Natural killer cell (primary cell): ENCODE measurements around the gene SYNM. TPM values are rescaled to one million over a fixed set of nuclear protein-coding genes. Genes with fewer than 3 reads are reported as not detected.

Experiments
- ATAC-seq, 3 donors: fragments of 150-1000 bp in 2 of 3; fragments of 200-7000 bp in 1 of 3; cut with Tn5 transposase; 1 replicate in 1 of 3; 2 replicates in 2 of 3; pipeline ENCODE4 v1.10.0; 2021; ENCODE audit warnings: mild to moderate bottlenecking in 2 of 3, moderate library complexity in 2 of 3
- DNase-seq, 2 donors: peaks; one replicate each; pipeline versions ENCODE4 v3.0.0 to v3.0.0-alpha.2; 2013 to 2021; ENCODE audit warnings: mixed read lengths in 1 of 2
- H3K27ac ChIP-seq: one replicate; pipeline ENCODE4 v1.5.1; 2013; ENCODE audit warnings: mild to moderate bottlenecking, low read length
- H3K27me3 ChIP-seq: one replicate; pipeline ENCODE4 v1.6.1; 2013; ENCODE audit warnings: low read length; ENCODE audit not compliant: control insufficient read depth, insufficient read depth
- H3K36me3 ChIP-seq: one replicate; pipeline ENCODE4 v1.6.1; 2013; ENCODE audit warnings: low read length; ENCODE audit not compliant: control insufficient read depth, insufficient read depth
- H3K4me1 ChIP-seq: one replicate; pipeline ENCODE4 v1.6.1; 2013; ENCODE audit warnings: low read length; ENCODE audit not compliant: control insufficient read depth, insufficient read depth
- H3K4me3 ChIP-seq: one replicate; pipeline ENCODE4 v1.5.1; 2013; ENCODE audit warnings: low read length
- H3K9me3 ChIP-seq: one replicate; pipeline ENCODE4 v1.6.1; 2013; ENCODE audit warnings: low read length; ENCODE audit not compliant: control insufficient read depth, insufficient read depth
- H3K27ac Mint-ChIP-seq, 2 donors: one replicate each; pipeline ENCODE4 v1.8.0; 2022; ENCODE audit warnings: mild to moderate bottlenecking in 2 of 2, mixed read lengths in 2 of 2, moderate library complexity in 1 of 2
- H3K27me3 Mint-ChIP-seq, 2 donors: one replicate each; pipeline ENCODE4 v1.8.0; 2022; ENCODE audit warnings: low read depth in 2 of 2, mixed read lengths in 2 of 2
- H3K36me3 Mint-ChIP-seq: one replicate; pipeline ENCODE4 v1.8.0; 2022; ENCODE audit warnings: mixed read lengths
- H3K4me1 Mint-ChIP-seq, 2 donors: one replicate each; pipeline ENCODE4 v1.8.0; 2022; ENCODE audit warnings: mixed read lengths in 2 of 2
- H3K4me3 Mint-ChIP-seq: one replicate; pipeline ENCODE4 v1.8.0; 2022; ENCODE audit warnings: mild to moderate bottlenecking, moderate library complexity, mixed read lengths
- H3K9me3 Mint-ChIP-seq, 2 donors: one replicate each; pipeline ENCODE4 v1.8.0; 2022; ENCODE audit warnings: mixed read lengths in 2 of 2
- WGBS: methylation state at CpG from one replicate; pipeline ENCODE4 v1.1.7; 2013; ENCODE audit warnings: missing lambda C conversion rate; ENCODE audit not compliant: insufficient coverage; 5-methylcytosine and 5-hydroxymethylcytosine counted together
- intact Hi-C: fragments of 100-400 bp; cut with micrococcal nuclease; formaldehyde crosslinking; loops from one replicate; pipeline ENCODE4 v1.14.2; 2022
- total RNA-seq, 4 donors: library from RNA; stranded (reverse); fragments of 120-200 nt in 1 of 4; gene quantifications; one replicate each; pipeline versions ENCODE4 v1.2.3 to v1.2.4, GENCODE V29; 2013 to 2022
- TF ChIP-seq, protein P1 (sequence below): fragments of 200-600 bp; IDR thresholded peaks from one replicate; pipeline ENCODE4 v1.8.0; 2022; ENCODE audit warnings: antibody characterized with exemption

SYNM gene
- total RNA-seq, 3 donors from 2014 or later (not counting 1 experiment from before 2014, with no cell fraction given), result 0.11 to 0.48 (median 0.42) TPM

DNA sequence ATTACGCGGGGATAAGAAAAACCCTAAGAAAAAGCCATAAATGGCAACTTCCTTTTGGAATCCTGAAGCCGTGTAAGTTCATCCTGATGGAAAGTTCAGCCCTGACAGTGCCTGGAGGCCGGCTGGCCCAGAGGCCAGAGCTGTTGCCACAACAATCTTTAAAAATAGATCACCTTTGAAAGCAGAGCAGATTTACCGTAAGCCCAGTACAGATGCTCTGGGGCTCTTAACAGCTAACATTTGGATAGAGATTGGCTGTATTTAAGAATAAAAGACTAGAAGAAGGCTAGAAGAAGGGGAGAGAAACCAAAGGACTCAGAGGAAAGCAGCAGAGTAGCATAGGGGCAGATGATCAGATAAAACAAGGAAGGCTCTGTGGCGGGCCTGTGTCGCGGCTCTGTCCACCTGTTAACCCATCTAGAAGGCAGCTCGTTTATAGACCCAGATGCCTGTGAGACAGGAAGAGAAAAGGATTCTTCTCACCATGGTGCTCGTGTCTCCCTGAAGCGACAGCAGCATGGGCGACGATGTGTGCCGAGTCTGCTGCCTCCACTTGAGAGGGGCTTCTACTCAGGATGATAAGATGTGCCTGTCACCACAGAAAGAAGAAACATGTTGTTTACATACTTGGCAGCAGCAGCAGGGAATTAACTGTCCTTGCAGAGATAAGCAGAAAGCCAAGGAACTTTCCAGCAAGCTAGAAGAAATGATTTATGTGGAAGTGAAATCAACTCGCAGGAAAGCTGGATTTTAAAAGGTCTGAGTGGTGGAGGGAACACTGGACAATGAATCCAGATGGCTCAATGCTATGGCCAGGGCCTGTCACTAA lies 69.9 kb downstream of the SYNM start:
- Histone ChIP-seq H3K9me3 (no peaks in the 10 kb centered on the region), H3K4me3 (no peak overlapping the region), H3K4me1 (no peaks in the 10 kb centered on the region), H3K27ac (no peak overlapping the region), H3K36me3 (no peaks in the 10 kb centered on the region), H3K27me3 (no peaks in the 10 kb centered on the region)
- H3K27me3 Mint-ChIP-seq, result peaks cover 0 to 5% of the 10 kb centered on the region in 2 donors
- intact Hi-C loops, result no loop called here
- no peaks in the 10 kb centered on the region for H3K36me3 Mint-ChIP-seq
- 68% methylated on average over 15 of the region's 15 CpGs for WGBS
- no peak for DNase-seq
- H3K27ac Mint-ChIP-seq, result no peak overlapping the region
- H3K9me3 Mint-ChIP-seq, result no peaks in the 10 kb centered on the region
- TF ChIP-seq, protein P1, sequence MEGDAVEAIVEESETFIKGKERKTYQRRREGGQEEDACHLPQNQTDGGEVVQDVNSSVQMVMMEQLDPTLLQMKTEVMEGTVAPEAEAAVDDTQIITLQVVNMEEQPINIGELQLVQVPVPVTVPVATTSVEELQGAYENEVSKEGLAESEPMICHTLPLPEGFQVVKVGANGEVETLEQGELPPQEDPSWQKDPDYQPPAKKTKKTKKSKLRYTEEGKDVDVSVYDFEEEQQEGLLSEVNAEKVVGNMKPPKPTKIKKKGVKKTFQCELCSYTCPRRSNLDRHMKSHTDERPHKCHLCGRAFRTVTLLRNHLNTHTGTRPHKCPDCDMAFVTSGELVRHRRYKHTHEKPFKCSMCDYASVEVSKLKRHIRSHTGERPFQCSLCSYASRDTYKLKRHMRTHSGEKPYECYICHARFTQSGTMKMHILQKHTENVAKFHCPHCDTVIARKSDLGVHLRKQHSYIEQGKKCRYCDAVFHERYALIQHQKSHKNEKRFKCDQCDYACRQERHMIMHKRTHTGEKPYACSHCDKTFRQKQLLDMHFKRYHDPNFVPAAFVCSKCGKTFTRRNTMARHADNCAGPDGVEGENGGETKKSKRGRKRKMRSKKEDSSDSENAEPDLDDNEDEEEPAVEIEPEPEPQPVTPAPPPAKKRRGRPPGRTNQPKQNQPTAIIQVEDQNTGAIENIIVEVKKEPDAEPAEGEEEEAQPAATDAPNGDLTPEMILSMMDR, result no peak
- H3K4me3 Mint-ChIP-seq, result no peak overlapping the region
- no peak for ATAC-seq
- H3K4me1 Mint-ChIP-seq, result no peaks in the 10 kb centered on the region

DNA sequence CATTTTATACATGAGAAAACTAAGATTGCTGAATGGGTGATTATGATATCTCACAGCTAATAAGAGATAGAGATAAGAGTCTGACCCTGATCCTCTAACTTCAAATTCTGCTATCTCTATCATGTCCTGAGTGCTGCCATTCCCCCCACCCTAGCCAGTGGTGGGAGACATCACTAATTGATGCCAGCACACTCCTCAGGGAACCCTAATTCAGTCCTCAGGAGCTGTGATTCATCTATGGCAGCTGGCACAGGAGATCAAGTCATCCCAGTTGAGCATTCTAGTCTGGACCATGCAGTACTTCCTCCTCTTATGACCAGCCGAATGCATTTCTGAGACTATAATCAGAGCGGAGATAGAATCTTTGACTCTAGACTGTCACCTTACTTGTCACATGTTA lies 71.9 kb downstream of the SYNM start:
- Mint-ChIP-seq H3K4me3 (no peak overlapping the region), H3K27ac (no peak overlapping the region), H3K27me3 (peaks cover 4 to 5% of the 10 kb centered on the region in 2 donors), H3K9me3 (no peaks in the 10 kb centered on the region), H3K36me3 (no peaks in the 10 kb centered on the region), H3K4me1 (no peaks in the 10 kb centered on the region)
- H3K9me3 ChIP-seq, result no peaks in the 10 kb centered on the region
- H3K36me3 ChIP-seq, result no peaks in the 10 kb centered on the region
- intact Hi-C loops, result no loop called here
- ATAC-seq, result no peak
- H3K27me3 ChIP-seq, result no peaks in the 10 kb centered on the region
- no peak for DNase-seq
- no peaks in the 10 kb centered on the region for H3K4me1 ChIP-seq
- TF ChIP-seq, protein P1, result no peak
- no peak overlapping the region for H3K4me3 ChIP-seq
- H3K27ac ChIP-seq, result no peak overlapping the region
- 94% methylated on average over 2 of the region's 2 CpGs for whole genome bisulfite sequencing

DNA sequence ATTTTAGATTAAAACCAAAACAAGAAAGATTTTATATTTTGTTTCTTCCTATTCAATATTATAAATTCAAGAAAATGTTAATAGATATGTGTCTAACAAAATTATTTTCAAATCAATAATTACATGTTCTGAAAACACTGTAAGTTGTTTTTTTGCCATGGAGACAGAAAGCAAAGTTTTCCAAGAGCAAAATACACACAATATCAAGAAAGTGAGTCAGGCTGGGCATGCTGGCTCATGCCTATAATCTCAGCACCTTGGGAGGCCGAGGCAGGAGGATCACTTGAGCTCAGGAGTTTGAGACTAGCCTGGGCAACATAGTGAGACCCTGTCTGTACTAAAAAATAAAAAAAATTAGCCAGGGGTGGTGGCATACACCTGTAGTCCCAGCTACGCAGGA lies 72.8 kb downstream of the SYNM start:
- Histone ChIP-seq H3K36me3 (no peaks in the 10 kb centered on the region), H3K27me3 (no peaks in the 10 kb centered on the region), H3K27ac (no peak overlapping the region), H3K4me1 (no peaks in the 10 kb centered on the region), H3K4me3 (no peak overlapping the region), H3K9me3 (no peaks in the 10 kb centered on the region)
- H3K27me3 Mint-ChIP-seq, result peaks cover 5 to 6% of the 10 kb centered on the region in 2 donors
- ATAC-seq (no peak), DNase-seq (no peak)
- no peaks in the 10 kb centered on the region for H3K9me3 Mint-ChIP-seq
- H3K4me1 Mint-ChIP-seq, result no peaks in the 10 kb centered on the region
- 94% methylated on average over 2 of the region's 2 CpGs for WGBS
- TF ChIP-seq, protein P1, result no peak
- intact Hi-C loops, result no loop called here
- no peak overlapping the region for H3K27ac Mint-ChIP-seq
- H3K36me3 Mint-ChIP-seq, result no peaks in the 10 kb centered on the region
- no peak overlapping the region for H3K4me3 Mint-ChIP-seq
